Liver (tissue), 9 donors: ENCODE data around the gene KCNC2. TPM values are rescaled to one million over a fixed set of nuclear protein-coding genes. Genes with fewer than 3 reads are reported as not detected.

Experiments
- DNase-seq: peaks from one replicate; pipeline ENCODE4 v3.0.0-alpha.2; 2017; ENCODE audit warnings: low spot score
- H3K27ac ChIP-seq, 2 donors: one replicate each; pipeline ENCODE4 v1.7.0; 2013; ENCODE audit warnings: inconsistent platforms in 2 of 2, low read length in 2 of 2, control low read depth in 1 of 2, low read depth in 1 of 2, mild to moderate bottlenecking in 1 of 2
- H3K27me3 ChIP-seq, 4 donors: one replicate each; pipeline versions ENCODE4 v1.6.1 to v1.7.0; 2013; ENCODE audit warnings: low read length in 3 of 4, inconsistent platforms in 1 of 4, mild to moderate bottlenecking in 1 of 4, moderate library complexity in 1 of 4; ENCODE audit not compliant: control insufficient read depth in 4 of 4, insufficient read depth in 4 of 4
- H3K36me3 ChIP-seq, 4 donors: one replicate each; pipeline versions ENCODE4 v1.6.1 to v1.7.0; 2013; ENCODE audit warnings: low read length in 3 of 4, mild to moderate bottlenecking in 3 of 4, low read depth in 1 of 4, moderate library complexity in 1 of 4; ENCODE audit not compliant: control insufficient read depth in 4 of 4, insufficient read depth in 3 of 4
- H3K4me1 ChIP-seq, 4 donors: one replicate each; pipeline versions ENCODE4 v1.6.1 to v1.7.0; 2013; ENCODE audit warnings: low read length in 3 of 4, mild to moderate bottlenecking in 3 of 4, moderate library complexity in 1 of 4; ENCODE audit not compliant: control insufficient read depth in 4 of 4, insufficient read depth in 4 of 4
- H3K4me3 ChIP-seq, 3 donors: one replicate each; pipeline versions ENCODE4 v1.6.1 to v1.7.0; 2013; ENCODE audit warnings: low read length in 3 of 3, control low read depth in 1 of 3, low read depth in 1 of 3, mild to moderate bottlenecking in 1 of 3
- H3K9ac ChIP-seq, 2 donors: one replicate each; pipeline ENCODE4 v1.7.0; 2013; ENCODE audit warnings: low read length in 2 of 2, mild to moderate bottlenecking in 2 of 2, moderate library complexity in 2 of 2, control low read depth in 1 of 2, low read depth in 1 of 2
- H3K9me3 ChIP-seq, 4 donors: one replicate each; pipeline versions ENCODE4 v1.6.1 to v1.7.0; 2013; ENCODE audit warnings: low read length in 3 of 4; ENCODE audit not compliant: control insufficient read depth in 4 of 4
- CTCF ChIP-seq: fragments of 150-350 bp; IDR thresholded peaks from 2 replicates; pipeline ENCODE4 v1.5.1; 2017; ENCODE audit warnings: improper control_type of control experiment, low read depth, low read length; ENCODE audit not compliant: missing input control
- EGR1 ChIP-seq, 2 donors: IDR thresholded peaks; 2 replicates each; pipeline ENCODE4 v1.6.1; 2016 to 2018; ENCODE audit warnings: antibody characterized with exemption in 2 of 2, low read depth in 2 of 2
- FOXA1 ChIP-seq: IDR thresholded peaks from 2 replicates; pipeline ENCODE4 v1.6.1; 2016; ENCODE audit warnings: antibody characterized with exemption
- FOXA2 ChIP-seq: IDR thresholded peaks from 2 replicates; pipeline ENCODE4 v1.6.1; 2016; ENCODE audit warnings: antibody characterized with exemption
- GABPA ChIP-seq, 2 donors: IDR thresholded peaks in 1 of 2; conservative IDR thresholded peaks in 1 of 2; 2 replicates each; pipeline ENCODE4 v1.6.1; 2016; ENCODE audit warnings: antibody characterized with exemption in 2 of 2, mild to moderate bottlenecking in 1 of 2, moderate library complexity in 1 of 2
- HNF4A ChIP-seq, 2 donors: conservative IDR thresholded peaks; 2 replicates each; pipeline ENCODE4 v1.6.1; 2016; ENCODE audit warnings: antibody characterized with exemption in 2 of 2, mild to moderate bottlenecking in 2 of 2
- HNF4G ChIP-seq: IDR thresholded peaks from 2 replicates; pipeline ENCODE4 v1.6.1; 2016; ENCODE audit warnings: antibody characterized with exemption
- JUND ChIP-seq, 2 donors: IDR thresholded peaks; 2 replicates each; pipeline ENCODE4 v1.6.1; 2016; ENCODE audit warnings: antibody characterized with exemption in 2 of 2
- NR2F2 ChIP-seq: IDR thresholded peaks from 2 replicates; pipeline ENCODE4 v1.6.1; 2016; ENCODE audit warnings: antibody characterized with exemption
- RAD21 ChIP-seq, 2 donors: IDR thresholded peaks; 2 replicates each; pipeline ENCODE4 v1.6.1; 2016; ENCODE audit warnings: antibody characterized with exemption in 2 of 2, mild to moderate bottlenecking in 2 of 2
- RXRA ChIP-seq, 2 donors: IDR thresholded peaks; 2 replicates each; pipeline ENCODE4 v1.6.1; 2017 to 2018; ENCODE audit warnings: antibody characterized with exemption in 2 of 2, mild to moderate bottlenecking in 1 of 2
- SP1 ChIP-seq: IDR thresholded peaks from 2 replicates; pipeline ENCODE4 v1.6.1; 2018; ENCODE audit warnings: antibody characterized with exemption, mild to moderate bottlenecking
- TAF1 ChIP-seq: conservative IDR thresholded peaks from 2 replicates; pipeline ENCODE4 v1.6.1; 2016; ENCODE audit warnings: antibody characterized with exemption, mild to moderate bottlenecking
- YY1 ChIP-seq: IDR thresholded peaks from 2 replicates; pipeline ENCODE4 v1.6.1; 2016; ENCODE audit warnings: antibody characterized with exemption, mild to moderate bottlenecking
- WGBS: extraction: QIAGEN DNeasy Blood & Tissue Kit; methylation state at CpG from one replicate; pipeline ENCODE4 v1.1.7; 2013; 5-methylcytosine and 5-hydroxymethylcytosine counted together
- polyA plus RNA-seq, 2 donors: library from polyadenylated mRNA; stranded (reverse) in 1 of 2; unstranded in 1 of 2; fragments of 200-250 nt in 1 of 2; fragments of >200 nt in 1 of 2; fragmentation: Nextera tagmentation in 1 of 2; extraction: Ambion mirVana in 1 of 2; gene quantifications; one replicate each; pipeline versions ENCODE4 v1.2.1 to v1.2.3, GENCODE V29; 2013 to 2015
- total RNA-seq, 2 donors: library from RNA; depleted of rRNA; stranded (reverse); fragments of >200 nt; gene quantifications; one replicate each; pipeline ENCODE4 v1.2.3, GENCODE V29; 2014
- TF ChIP-seq, protein P1 (sequence below): IDR thresholded peaks from 2 replicates; pipeline ENCODE4 v1.6.1; 2016; ENCODE audit warnings: antibody characterized with exemption
- TF ChIP-seq, protein P2 (sequence below): IDR thresholded peaks from 2 replicates; pipeline ENCODE4 v1.6.1; 2016; ENCODE audit warnings: antibody characterized with exemption, mild to moderate bottlenecking
- TF ChIP-seq, protein P3 (sequence below): IDR thresholded peaks from 2 replicates; pipeline ENCODE4 v1.6.1; 2016; ENCODE audit warnings: antibody characterized with exemption
- TF ChIP-seq, protein P4 (sequence below): IDR thresholded peaks from 2 replicates; pipeline ENCODE4 v1.6.1; 2016; ENCODE audit warnings: antibody characterized with exemption
- donor health status: healthy.
- donor health status: healthy.
- donor health status: healthy.
- donor health status: healthy.
- donor health status: healthy.

The KCNC2 gene
- total and polyA plus RNA-seq, 4 donors: under 0.01 to 0.02 TPM; not detected in 2

DNA sequence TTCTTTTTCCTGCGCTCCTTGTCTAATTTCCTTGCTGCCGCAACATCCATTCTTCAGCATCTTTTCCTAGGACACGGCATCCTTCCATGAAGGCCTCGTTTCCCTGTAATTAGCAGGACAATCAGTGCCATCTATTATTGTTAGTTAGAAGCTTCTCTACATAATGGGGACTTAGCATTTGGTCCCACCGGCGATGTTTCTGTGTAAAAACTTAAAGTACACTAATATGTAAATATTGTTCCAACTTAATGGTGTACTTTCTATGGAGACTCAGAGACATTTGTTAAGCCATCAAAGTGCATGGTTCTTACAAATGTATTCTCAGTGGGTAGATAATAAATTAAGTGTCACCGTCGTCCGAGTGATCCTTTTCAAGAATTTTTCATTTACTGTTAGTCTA, 17.4 kb downstream of the KCNC2 start:
- Histone ChIP-seq H3K9ac (no peak overlapping the region), H3K36me3 (no peaks in the 10 kb centered on the region), H3K27ac (no peak overlapping the region), H3K9me3 (no peaks in the 10 kb centered on the region), H3K27me3 (no peaks in the 10 kb centered on the region), H3K4me1 (no peaks in the 10 kb centered on the region), H3K4me3 (no peak overlapping the region)
- DNase-seq: no peak
- 83% methylated on average over 9 of the region's 9 CpGs for WGBS
- TF ChIP-seq GABPA (IDR thresholded peaks at IDR 0.05 in 1 of 2, conservative IDR thresholded peaks at IDR 0.05 in 1 of 2) (no peak), HNF4G (no peak), CTCF (no peak), SP1 (no peak), EGR1 (IDR thresholded peaks at IDR 0.05; ENCODE audit: low read depth in 2 of 2) (no peak), HNF4A (conservative IDR thresholded peaks at IDR 0.05) (no peak), YY1 (no peak), RXRA (IDR thresholded peaks at IDR 0.05) (no peak), TAF1 (no peak), FOXA1 (no peak), JUND (IDR thresholded peaks at IDR 0.05) (no peak), NR2F2 (no peak), FOXA2 (no peak), RAD21 (IDR thresholded peaks at IDR 0.05) (no peak)
- TF ChIP-seq, protein P1, sequence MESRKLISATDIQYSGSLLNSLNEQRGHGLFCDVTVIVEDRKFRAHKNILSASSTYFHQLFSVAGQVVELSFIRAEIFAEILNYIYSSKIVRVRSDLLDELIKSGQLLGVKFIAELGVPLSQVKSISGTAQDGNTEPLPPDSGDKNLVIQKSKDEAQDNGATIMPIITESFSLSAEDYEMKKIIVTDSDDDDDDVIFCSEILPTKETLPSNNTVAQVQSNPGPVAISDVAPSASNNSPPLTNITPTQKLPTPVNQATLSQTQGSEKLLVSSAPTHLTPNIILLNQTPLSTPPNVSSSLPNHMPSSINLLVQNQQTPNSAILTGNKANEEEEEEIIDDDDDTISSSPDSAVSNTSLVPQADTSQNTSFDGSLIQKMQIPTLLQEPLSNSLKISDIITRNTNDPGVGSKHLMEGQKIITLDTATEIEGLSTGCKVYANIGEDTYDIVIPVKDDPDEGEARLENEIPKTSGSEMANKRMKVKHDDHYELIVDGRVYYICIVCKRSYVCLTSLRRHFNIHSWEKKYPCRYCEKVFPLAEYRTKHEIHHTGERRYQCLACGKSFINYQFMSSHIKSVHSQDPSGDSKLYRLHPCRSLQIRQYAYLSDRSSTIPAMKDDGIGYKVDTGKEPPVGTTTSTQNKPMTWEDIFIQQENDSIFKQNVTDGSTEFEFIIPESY: no peak
- TF ChIP-seq, protein P2, sequence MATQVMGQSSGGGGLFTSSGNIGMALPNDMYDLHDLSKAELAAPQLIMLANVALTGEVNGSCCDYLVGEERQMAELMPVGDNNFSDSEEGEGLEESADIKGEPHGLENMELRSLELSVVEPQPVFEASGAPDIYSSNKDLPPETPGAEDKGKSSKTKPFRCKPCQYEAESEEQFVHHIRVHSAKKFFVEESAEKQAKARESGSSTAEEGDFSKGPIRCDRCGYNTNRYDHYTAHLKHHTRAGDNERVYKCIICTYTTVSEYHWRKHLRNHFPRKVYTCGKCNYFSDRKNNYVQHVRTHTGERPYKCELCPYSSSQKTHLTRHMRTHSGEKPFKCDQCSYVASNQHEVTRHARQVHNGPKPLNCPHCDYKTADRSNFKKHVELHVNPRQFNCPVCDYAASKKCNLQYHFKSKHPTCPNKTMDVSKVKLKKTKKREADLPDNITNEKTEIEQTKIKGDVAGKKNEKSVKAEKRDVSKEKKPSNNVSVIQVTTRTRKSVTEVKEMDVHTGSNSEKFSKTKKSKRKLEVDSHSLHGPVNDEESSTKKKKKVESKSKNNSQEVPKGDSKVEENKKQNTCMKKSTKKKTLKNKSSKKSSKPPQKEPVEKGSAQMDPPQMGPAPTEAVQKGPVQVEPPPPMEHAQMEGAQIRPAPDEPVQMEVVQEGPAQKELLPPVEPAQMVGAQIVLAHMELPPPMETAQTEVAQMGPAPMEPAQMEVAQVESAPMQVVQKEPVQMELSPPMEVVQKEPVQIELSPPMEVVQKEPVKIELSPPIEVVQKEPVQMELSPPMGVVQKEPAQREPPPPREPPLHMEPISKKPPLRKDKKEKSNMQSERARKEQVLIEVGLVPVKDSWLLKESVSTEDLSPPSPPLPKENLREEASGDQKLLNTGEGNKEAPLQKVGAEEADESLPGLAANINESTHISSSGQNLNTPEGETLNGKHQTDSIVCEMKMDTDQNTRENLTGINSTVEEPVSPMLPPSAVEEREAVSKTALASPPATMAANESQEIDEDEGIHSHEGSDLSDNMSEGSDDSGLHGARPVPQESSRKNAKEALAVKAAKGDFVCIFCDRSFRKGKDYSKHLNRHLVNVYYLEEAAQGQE: no peak
- TF ChIP-seq, protein P3, sequence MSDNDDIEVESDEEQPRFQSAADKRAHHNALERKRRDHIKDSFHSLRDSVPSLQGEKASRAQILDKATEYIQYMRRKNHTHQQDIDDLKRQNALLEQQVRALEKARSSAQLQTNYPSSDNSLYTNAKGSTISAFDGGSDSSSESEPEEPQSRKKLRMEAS: no peak
- TF ChIP-seq, protein P4, sequence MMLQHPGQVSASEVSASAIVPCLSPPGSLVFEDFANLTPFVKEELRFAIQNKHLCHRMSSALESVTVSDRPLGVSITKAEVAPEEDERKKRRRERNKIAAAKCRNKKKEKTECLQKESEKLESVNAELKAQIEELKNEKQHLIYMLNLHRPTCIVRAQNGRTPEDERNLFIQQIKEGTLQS: no peak
